ENCODE results near the gene VWA8.
"Not testable (repeated sequence)": the region's sequence is repeated elsewhere in the genome, so short reads cannot be mapped to it uniquely, and the experiment has no call there.

VWA8 gene

DNA sequence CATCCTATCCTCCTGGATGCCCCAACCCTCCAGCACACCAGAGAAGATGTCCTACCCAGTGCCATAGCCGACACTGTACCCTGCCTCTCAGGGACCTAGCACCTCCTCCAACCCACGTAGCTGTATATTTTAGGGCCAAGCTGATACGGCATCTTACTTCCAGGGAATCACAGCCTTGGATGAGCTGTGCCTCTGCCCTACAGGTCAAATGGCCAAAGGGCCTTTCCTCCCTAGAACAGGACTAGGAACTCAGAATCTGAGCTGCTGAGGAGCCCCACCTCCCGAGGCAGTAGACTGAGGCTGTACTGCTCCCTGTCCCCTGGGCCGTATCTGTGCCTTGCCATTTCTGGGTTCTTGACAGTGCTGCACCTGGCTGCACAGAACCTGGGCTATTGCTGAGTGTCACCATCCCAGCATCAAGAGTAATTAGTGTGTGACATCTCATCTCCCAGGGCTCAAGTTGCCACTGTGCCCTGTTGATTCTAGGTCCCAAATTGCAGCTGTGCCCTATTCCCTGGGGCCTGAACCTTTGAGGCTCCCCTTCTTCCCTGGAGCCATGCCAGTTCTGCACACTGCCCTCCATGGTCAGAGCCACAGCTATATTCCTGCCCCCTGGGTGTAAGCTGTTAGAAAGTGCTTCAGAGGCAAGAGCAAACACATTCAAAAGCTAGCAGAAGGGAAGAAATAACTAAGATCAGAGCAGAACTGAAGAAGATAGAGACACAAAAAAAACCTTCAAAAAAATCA lies 41.0 kb downstream of the VWA8 start:
- no peak for DNase-seq

DNA sequence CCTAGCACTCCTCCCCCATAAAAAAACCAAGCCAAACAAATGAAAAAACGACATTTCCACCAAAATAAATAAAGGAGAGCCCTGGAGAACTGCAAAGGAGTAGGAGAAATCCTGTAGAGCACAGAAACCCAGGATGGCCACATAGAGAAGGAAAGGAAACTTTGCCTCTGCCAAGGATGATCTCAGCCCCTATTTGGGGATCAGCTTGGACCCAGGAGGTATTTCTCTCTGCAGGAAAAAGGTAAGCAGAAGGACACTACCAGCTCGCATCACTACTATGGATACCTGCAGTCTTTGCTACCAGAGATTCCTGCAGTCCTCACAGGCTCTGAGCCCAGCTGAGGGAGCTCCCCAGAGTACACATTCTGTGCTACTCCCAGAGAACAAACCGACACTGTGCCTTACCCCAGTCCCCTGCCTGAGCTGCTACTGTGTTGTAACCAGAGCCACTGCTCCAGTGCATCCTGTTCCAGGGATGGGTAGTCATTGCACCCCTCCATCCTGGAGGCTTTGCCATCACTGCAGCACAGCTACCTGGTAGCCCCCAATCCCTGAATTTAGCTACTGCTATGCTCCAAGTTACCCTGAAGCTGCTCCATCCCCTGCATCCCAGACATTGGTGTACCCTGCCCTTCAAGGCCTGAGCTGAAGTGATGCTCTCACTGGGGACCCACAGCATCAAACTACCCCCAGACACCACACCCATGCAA lies 41.7 kb downstream of the VWA8 start:
- DNase-seq: no peak

DNA sequence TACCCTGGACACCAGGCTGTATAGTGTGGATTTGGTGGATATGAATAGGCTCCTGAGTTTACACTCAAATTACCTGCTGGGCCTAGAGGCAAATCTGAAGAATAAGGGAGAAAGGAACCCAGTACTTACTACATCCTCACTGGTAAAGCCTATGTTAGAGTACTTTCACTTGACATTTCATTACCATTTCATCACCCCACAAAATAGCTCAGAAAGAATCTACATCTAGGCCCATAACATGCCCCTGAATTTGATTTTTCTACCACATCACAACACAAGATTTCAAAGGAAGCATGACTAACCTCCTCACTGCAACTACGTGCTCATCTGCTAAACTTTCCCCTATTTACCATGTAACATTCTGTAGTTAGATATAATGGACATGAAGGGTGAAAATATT lies 43.3 kb downstream of the VWA8 start:
- no peak for DNase-seq

DNA sequence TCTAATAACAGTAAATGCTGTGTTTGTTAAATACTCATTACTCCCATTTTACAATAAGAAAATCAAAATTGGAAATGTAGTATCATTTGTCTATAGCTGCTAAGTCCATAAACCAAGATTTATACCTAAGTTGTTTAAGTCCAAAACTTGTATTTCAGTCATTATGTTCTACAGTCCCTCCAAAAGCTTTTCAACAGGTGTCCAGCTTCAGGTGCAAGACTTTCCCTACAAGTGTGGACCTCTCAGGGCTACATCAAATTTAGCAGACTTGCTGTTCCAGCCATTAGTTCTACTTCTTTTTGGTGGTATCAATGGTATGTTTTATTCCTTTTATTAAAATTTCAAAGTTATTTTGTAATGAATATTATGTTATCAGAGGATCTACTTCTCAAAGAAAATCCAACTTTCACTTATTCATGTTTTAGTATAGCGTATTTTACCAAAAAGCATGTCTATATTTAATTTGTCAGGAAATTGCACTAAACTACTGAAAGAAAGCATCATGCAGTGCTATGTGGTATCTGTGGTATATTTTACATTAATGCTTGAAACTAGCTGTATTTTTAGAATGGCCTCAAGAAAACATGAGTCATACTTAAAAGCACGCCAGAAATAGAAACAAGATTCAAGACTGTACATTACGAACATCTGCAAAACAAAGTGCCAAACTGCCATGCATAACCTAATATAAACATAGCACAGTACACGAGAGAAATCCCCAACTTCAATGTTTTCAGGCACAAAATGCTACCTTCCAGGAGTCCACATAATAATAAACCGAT lies 44.5 kb downstream of the VWA8 start:
- DNase-seq: no peak

DNA sequence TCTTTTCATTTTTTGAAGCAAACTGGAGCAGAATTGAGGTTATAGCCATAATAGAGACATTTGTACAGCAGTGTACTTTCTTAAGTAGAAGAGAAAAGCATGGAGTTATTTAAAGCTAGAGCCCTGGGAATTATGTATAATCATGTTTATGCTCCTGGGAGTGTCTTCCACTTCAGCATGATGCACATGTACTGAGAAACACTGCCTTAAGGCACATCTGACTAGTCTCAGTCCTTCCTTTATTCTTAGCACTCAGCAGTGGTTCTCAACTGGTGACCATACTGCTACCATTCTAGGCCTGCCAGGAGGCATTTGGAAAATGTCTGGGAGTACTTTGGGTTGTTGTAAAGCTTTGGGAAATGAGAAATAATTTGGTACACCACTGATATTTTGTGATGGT lies 45.8 kb downstream of the VWA8 start:
- no peak for DNase-seq

DNA sequence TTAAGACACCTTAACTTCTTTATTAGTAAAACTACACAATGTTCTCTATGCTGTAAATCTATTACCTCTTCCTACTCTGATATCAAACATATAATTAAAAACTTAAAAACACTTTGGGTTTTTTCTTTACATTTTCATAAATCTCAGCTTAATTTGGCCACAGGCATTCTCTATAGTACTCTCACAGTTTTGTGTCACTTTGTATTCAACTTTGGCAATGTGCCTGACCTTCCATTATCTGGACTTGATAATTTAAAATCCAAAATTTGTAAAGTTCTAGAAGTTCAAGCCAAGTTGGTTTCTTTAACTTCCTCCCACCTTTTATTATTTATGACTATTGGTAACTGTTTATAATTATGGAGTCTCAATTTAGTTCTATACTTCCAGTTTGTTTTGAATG lies 46.4 kb downstream of the VWA8 start:
- DNase-seq: no peak

DNA sequence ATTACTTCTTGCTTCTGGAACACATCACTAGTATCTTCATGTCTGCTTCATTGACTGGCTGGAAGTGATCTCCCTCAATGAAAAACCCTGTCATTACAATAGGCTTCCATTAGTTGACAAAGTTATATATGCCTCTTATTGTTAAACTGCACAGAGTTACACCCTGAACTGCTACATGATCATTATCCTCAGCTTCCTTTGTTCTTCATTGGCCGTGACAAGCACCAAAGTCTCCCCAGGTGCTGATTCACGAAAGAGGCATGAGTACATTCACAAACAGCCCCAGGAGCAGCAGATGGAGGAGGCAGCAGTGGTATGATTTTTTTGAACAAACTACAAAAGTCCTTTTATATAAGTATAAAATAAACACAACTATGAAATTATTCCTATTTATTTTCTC lies 51.4 kb downstream of the VWA8 start:
- no peak for DNase-seq

DNA sequence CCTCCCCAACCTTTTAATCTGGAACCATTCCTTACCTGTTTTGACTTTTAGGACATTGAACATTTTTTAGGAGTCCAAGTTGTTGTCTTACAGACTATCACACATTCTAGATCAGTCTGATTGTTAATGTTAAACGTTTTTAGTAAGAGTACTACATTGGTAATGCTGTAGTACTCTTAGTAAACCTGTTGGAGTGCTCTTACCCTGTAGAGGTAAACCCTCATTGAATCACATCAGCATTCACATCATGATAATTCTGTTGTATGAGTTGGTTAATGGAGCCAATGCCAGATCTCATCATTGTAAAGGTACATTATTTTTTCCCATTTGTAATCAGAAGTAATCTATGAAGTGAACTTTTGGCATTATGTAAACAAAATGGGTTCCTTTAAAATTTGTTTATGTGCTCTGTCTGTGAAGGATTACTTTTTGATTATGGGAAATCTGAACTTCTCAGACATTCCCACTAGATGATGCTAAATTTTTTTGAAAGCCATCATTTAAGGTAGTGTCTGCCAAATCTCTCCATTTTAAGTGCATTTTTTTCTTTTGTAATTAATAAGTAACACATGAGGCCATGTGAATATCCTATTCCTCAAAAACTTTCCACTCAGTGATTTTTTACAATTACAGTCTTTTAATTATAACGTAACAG lies 55.2 kb downstream of the VWA8 start:
- no peak for DNase-seq

DNA sequence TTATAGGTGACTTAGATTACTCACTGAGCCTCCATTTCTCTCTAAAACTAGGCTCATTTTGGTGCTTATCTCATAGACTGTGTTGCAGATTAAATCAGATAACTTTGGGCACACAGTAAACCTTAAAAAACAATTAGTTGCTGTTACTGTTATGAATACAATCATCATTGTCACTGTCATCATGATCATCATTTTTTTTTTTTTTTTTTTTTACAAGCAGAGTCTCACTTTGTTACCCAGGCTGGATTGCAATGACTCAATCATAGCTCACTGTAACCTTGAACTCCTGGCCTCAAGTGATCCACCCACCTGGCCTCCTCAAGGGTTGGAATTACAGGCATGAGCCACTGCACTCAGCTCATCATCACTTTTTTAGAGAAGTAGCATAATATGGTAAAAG lies 60.0 kb downstream of the VWA8 start:
- no peak for DNase-seq

DNA sequence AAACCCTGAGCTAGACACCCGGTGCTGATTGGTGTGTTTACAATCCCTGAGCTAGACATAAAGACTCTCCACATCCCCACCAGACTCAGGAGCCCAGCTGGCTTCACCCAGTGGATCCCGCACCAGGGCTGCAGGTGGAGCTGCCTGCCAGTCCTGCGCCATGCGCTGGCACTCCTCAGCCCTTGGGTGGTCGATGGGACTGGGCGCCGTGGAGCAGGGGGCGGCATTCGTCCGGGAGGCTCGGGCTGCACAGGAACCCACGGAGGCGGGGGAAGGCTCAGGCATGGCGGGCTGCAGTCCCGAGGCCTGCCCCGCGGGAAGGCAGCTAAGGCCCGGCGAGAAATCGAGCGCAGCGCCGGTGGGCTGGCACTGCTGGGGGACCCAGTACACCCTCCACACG lies 62.5 kb downstream of the VWA8 start:
- DNase-seq: not testable (repeated sequence)

DNA sequence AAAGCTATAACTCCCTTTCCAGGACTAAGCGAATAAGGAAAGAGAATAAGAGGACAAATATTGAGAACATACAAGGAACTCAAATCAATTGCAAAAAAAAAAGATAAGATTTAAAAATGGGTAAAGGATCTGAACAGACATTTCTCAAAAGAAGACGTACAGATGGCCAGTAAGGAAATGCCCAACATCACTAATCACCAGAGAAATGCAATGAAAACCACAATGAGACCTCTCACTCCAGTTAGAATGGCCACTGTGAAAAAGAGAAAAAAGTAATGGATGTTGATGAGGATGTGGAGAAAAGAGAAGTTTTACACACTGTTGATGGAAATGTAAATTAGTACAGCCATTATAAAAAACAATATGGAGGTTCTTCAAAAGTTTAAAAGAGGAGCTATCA lies 63.8 kb downstream of the VWA8 start:
- no peak for DNase-seq

DNA sequence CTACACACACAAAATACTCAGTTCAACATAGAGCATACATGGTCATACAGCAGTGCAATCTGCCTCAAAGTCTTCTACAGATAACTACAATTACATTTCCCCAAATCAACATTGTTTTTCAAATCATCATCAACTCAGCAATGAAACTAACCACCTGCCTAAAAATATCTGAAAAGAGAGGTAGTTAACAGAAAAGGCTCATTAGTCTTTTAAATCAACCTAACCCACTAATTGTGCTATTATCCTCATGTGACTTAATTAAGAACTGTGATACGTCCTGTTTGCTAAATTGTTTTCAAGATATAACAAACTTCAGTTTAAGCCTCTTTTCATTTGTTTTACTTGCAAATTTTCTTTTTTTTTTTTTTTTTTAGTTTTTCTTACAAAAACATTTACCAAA lies 65.4 kb downstream of the VWA8 start:
- DNase-seq: no peak

DNA sequence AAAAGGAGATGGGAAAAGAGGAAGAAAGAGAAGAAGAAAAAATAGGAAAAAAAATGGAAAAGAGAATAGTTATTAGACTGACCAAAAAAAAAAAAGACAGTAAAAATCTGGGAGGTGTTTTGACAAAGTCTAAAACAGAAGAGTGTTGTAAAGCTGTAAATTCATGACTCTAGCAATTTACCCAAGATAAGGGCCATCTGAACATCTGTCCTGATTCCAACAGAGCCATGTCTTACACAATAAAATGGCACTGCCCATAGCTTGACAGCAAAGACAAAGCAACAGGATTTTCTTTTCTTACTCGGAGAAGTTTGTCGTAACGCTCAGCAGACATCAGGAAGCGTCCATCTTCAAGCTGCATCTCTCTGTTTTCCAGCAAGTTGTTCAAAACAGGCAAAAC lies 69.8 kb downstream of the VWA8 start:
- no peak for DNase-seq

- no peak for DNase-seq
Measured at GRCh38 chr13:41883147-41883546, 77.8 kb downstream of the VWA8 start.

- not testable (repeated sequence) for DNase-seq
Measured at GRCh38 chr13:41881890-41882289, 79.0 kb downstream of the VWA8 start.

DNA sequence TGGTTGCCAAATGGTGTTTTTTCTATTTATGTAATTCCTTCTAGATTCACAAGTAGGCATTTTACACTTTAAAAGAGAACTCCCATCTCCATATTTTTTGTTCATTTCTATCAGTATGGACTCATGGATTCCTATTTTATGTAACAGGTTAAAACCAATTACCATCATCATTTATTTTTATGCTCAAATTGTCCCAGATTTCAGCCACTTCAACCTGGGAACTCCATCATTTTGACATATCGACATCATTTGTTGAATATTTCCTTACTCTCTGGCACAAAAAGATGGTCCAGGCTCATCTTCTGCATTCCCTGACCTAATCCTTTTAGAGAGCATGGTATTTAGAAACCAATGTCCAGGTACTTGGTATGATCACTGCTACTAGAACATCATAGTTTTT lies 79.9 kb downstream of the VWA8 start:
- no peak for DNase-seq

GRCh38 chr13:41864658-41865057 lies 96.3 kb downstream of the VWA8 start:
- DNase-seq: no peak

DNA sequence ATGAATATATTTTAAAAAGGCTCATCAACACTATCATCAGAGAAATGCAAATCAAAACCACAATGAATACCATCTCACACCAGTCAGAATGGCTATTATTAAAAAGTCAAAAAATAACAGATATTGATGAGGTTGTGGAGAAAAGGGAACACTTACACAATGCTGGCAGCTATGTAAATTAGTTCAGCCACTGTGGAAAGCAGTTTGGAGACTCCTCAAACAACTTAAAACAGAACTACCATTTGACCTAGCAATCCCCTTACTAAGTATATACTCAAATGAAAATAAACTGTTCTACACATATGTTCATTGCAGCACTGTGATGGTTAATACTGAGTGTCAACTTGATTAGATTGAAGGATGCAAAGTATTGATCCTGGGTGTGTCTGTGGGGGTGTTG lies 98.2 kb downstream of the VWA8 start:
- not testable (repeated sequence) for DNase-seq

DNA sequence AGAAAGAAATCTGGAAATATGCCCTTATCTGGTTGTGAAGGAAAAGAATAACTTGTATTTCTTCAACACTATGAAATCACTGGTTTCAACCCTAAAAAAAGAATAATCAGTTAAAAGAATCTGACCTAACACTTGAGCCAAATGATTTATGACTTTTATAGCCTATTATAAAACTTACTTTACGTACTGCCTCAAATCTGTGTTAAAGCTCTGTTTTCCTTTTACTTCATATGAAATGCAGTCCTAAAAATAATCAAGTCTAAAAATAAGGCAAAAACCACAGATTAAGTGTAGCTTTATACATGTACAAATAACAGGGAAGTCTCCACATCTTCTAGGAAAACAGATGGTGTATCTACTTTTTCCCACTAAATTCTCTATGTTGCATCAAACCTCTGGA lies 101.3 kb downstream of the VWA8 start:
- no peak for DNase-seq

DNA sequence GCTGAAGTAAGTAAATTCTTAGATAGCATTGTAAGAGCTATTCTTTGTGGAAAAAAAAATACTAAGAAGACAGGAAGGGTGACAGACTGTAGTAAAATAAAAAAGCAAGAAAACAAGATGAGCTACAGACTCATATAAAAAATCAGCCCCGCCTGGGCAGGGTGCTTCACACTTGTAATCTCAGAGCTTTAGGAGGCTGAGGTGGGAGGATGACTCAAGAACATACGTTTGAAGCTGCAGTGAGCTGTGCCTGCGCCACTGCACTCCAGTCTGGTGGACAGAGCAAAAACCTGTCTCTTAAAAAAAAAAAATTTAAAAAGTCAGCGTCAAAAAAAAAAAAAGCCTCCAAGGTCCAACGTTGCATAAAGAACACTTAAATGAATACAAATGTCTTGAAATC lies 102.1 kb downstream of the VWA8 start:
- no peak for DNase-seq

DNA sequence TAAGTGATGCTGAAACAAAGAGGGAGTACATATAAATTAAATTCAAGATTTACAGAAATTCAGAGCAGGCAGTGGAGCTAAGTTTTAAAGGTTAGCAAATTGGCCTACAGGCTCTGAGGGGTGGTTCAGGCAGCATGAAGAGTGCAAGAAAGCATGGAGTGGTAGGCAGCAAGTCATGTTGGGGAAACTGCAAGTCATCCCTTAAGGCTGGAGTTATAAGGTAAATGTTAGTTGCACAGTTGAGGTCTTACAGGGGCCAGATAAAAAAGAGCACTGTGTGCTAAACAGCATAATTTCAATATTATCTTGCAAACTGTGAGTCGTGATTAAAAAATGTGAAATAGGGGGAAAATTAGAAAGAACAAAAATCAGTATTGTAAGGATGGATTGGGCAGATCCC lies 106.2 kb downstream of the VWA8 start:
- DNase-seq: no peak

- DNase-seq: no peak
Measured at GRCh38 chr13:41851351-41851750, 109.6 kb downstream of the VWA8 start.

DNA sequence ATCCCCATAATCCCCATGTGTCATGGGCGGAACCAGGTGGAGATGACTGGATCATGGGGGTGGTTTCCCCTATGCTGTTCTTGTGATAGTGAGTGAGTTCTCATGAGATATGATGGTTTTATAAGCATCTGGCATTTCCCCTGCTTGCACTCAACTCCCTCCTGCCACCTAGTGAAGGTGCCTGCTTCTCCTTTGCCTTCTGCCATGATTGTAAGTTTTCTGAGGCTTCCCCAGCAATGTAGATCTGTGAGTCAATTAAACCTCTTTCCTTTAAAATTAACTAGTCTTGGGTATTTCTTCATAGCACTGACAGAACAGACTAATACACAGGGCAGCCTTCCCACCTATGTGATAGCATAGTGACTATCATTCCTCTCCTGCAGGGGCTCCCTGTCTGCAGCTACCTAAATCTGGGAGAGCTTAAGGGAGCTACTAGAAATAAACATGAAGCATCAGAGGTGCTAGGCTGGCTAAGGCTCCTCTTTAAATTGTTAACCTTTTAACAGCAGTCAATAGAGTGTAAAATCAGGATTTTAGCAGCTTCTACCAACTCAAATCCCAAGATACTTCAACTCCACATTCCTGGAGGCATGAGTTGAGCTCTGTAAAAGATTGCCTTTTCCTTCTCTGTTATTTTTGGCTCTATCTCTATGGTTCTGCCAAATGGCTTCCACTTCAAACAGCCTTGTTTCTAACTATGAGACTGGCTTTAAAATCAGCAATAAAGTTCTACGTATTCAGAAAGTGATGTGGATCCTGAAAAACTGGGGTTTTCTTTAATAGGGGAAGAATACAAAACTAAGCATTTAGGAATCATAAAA lies 112.3 kb downstream of the VWA8 start:
- DNase-seq: no peak

Measured in activated effector memory CD4-positive, alpha-beta T cell treated with anti-CD3 and anti-CD28 coated beads, Interleukin-2, amount 50 U/mL, for 16 hours (primary cell).